Measurements from ENCODE around the gene MYO1D.

MYO1D gene

DNA sequence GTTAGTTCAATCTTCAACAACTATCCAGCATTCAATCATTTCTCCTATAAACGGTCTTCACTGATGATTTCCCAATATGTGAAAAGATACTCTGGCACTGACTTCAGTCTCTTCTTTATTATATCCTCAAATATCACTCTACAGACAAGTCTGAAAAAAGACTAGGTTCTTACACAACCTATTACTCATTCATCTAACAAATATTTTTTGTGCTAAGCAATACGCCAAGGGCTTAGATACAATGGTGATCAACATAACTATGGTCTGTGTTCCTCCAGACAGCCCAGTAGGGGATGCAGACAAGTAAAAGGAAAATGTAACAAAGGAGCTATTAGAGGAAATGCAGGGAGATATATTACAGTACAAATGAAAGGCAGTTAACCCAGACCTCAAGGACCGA, 63.9 kb downstream of the MYO1D start:
- no peak for DNase-seq

DNA sequence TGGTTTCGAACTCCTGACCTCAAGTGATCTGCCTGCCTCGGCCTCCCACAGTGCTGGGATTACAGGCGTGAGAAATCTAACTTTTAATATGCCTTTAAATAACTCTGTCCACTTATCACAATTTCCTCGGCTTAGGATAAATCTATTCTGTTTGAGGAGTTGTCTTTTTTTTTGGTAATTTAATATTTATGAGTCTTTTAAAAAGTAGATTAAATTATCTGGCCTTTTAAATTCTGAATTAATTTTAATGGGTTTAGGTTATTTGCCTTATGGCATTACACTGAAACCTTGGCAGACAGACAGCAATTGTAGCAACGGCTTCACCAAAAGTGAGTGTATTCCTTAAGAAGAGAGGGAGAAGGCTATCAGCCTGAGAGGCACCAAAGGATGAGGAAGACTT, 66.2 kb downstream of the MYO1D start:
- DNase-seq: no peak

DNA sequence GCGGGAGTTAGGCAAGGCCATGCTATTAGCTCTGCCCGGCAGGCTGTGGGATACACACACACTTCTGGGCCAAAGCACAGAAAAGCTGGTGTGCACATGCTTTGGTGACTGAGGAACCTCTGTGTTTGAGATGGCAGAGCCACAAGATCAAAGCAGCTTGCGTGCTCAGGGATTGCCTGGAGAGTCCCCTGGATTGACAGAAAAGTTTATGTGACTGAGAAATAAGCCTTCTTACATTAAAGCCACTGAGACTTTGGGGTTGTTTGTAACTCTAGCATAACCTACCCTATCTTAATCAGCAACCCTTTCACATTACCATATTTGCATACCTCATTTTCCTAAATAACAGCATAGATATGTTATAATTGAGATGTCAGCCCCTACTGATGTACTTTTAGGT, 69.3 kb downstream of the MYO1D start:
- no peak for DNase-seq

DNA sequence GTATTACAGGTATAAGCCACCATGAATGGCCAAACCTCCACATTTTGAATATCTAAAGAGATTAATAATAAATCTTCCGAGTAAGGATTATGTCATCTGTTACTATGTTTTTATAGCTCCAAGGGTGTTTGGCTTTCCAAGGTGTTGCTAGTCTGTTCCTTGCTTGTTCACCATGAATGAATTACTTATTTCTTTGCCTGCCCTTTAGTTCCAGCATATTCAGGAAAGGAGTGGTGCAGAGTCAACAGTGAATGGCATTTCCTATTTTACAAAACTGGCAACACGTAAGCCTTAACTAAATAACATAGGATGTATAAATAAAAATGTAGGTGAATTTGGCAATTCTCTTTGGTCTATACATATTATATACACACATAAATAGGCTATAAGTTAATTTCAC, 70.3 kb downstream of the MYO1D start:
- no peak for DNase-seq

DNA sequence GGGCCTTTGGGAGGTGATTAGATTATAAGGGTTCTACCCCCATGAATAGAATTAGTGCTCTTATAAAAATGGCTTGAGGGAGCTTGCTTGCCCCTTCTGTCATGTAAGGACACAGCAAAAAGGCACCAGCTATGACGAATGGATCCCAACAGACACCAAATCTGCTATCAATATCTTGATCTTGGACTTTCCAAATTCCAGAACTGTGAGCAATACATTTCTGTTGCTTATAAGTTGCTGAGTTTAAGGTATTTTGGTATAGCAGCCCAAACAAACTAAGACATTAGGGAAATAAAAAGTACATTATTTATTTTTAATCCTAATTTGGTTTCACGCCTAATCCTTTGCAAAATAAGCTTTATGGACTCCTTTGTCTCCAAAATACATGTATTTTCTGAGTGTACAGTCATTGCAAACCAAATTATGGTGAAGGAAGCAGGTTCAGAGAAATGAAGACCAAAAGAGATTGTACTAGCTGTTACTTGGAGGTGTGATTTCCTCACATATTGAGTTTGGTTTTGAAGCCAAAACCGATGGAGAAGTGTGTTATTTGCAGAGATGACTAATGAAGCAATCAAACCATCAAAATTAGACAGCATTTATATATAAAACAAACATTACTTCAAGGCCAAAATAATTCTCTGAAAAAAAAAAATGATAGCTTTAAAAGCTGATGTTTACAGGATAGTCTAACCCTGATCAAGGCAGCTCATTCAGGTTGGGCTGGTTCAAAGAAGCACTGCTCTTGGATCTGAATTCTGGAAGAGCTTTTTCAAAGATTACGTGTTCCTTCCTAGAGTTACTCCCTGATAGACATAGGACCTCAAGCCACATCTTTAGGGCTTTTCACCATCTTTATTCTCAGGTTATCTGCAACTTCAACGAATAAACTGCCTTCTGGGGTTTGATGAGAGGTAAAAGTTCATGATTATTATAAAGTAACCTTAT, 71.6 kb downstream of the MYO1D start:
- no peak for DNase-seq

DNA sequence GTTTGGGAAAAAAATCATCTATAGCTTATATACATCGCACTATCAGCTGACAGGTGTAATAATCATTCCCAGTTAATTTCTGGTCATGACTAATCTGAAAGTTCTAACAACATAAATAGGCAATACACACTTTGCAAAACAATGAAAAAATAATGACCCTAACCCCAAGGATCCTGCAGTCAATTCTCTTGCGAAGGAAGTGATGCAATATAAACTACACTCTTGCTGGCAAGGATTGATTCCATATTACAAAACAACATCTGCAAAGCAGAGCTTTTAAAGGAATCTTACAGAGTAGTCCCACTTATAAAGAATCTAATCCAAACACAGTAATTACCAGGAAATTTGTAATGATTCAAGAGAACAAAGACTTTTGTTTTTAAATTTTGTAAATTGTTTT, 73.4 kb downstream of the MYO1D start:
- no peak for DNase-seq

DNA sequence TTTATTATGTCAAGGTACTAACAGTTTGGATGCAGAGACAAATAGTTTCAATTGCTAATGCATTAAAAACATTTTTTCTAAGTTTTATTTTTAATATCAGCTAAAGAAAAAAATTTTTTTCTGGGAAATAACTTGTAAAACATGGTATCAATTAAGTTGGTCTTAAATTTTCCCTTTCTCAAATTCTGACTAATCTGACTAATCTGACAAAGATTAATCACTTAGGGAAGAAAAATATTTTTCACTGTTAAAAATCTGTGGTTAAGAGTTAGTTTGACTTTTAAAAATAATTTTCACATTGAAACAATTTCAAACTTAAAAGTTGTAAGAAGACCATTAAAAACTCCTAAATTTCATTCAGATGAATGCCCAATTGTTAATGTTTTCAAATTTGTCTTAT, 74.6 kb downstream of the MYO1D start:
- no peak for DNase-seq

DNA sequence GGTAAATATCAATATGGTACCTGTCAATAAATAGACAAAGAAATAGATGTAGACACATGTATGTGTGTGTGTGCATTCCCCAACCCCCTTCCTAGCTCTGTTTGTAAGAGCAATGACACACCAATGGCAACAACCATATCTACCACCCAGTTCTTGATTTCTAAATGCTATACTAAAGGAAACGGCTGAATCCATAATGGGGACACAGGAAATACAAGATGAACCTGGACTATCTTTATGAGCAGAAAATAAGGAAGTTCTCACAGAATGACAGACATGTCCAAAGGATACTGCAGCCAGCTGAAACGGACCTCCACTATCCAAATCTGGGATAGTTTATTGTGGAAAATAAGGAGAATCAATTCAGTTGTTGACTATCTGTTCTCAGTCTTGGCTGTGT, 75.3 kb downstream of the MYO1D start:
- no peak for DNase-seq

DNA sequence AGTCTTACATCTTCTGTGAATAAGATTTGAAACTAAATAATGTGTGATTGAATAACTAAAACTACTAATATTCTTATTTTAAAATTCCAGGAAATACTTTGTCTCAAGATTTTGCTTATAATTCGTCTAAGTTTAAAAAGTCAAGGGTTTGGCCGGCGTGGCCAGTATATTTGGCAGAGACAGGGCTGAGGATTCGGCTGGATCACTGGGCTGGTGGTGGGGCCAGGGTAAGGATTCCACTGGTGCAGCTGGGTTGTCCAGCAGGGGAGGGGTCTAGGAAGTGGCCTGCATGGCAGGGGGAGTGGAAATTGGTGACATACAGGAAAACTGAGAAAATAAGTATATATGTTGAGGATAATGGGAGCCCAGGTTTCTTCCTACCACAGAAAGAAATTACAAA, 75.7 kb downstream of the MYO1D start:
- no peak for DNase-seq

DNA sequence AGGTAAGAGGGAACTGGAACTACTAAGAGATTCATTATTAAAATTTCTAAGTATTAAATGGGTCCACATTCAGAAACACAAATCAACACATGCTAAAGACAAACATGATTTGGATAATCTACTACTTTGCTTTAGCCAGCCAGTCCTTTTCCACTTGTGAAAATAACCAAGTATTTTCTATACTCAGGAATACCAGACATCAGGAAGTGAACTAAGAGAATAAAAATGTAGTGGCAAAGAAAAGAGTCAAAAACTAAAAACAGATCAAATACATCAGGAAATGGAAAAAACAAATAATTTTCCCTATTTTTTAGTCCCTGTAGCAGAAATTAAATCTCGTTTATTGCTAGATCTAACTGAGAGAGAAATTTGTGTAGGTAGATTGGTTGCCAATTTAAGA, 78.0 kb downstream of the MYO1D start:
- no peak for DNase-seq

DNA sequence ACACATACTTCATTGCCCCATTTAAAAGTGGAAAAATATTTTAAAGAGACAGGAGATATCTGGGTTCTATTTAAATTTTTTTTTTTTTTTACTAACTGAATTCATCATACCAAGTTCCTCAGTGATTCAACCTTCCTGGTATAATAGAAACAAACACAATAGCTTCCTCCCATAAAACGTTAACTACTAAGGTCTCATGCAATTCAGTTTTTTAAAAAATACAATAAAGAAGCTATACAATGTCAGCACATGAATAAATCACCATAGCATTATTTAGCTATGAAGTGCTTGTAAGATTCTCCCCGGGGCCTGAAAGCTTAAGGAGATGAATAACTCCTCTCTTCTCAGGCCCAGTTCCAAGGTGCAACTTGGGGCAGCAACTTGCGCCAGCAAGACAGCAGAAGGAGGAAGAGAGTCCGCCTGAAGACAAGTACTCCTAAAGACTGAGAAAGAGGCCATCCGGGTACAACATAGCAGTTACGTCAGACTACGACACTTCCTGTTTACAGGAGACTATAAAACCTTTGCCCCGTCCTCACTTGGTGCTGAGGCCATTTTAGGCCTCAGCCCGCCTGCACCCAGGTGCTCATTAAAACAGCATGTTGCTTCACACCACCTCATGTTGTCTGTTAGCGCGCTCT, 81.5 kb downstream of the MYO1D start:
- no peak for DNase-seq

DNA sequence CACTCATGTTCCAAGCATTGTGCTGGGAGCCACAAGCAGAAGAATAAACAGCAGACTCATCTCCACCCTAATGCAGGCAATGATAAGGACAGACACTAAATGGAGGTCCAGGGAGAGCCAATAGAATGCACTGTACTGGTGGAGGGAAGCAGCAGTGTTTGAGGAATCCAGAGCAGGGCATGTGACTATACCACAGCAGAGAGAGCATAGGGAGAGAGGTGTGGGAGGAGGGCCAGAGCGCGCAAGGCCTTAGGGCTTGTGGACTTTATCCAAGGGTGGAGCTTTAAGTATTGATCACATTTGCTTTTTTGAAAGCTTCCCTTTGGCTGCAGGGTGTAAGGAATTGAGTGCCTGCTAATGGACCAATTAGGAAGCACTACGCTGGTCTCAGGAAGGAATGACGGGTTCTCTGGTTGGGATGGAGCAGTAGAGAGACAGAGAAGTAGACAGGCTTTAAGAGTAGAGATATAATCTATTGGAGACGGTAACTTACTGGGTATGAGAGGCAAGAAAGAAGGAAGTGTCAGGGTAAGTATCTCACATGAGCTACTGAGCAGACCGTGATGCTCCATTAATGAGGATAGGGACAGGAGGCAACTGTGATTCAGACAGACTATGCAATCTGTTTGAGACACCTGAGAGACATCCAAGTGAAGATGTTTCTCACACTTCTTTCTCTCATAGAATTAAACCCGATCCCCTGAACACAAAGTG, 82.2 kb downstream of the MYO1D start:
- no peak for DNase-seq

DNA sequence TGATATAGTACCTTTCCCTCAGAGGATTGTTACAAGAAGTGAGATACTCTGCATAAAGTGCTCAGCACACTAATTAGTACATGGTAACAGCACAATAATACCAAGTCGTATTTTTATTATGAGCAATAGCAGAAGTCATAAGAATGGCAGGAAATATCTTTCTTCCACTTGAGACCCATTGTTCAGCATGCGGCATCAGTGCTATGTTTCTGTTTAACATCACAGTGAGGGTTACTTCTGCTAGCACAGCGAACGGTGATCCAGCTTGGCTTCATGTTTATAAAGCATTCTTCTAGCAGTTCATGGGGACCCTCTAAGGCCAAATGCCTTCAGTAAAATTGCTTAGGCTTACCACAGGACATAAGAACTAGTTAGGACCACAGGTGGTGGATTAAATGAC, 83.1 kb downstream of the MYO1D start:
- no peak for DNase-seq

DNA sequence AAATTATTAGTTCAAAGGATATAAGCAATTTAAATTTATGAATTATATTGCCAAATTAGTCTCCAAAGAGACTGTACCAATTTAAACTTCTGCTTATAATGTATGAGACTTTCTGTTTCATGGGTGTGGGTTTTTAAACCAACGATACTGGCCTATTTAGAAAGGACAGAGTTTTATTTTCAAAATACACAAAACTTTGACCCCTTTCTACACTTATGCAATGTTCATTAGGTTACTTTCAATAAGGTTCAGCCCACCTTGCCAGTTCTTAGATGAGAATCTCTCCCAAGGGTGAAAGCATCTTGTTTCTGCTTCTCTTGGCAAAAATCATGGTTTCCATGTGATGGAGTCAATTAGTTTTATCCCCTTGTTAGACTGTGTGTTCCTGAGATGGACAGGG, 84.7 kb downstream of the MYO1D start:
- no peak for DNase-seq

DNA sequence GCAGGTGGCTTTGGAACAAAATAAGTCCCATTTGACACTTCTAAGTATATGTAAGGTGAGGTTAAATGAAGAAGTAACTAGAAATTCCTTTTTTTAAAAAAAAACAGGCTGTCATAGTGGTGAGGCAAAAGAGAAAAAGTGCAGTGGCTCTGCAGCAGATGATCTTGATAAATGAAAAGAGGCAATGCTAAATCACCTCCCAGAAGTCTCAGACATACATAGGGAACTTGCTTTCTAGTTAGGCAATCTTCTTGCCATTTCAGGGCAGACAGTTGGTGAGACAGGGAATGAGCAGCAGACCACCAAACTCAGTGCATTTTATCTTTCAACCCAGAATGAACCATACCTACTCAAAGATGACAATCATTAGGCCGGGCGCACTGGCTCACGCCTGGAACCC, 90.8 kb downstream of the MYO1D start:
- no peak for DNase-seq

DNA sequence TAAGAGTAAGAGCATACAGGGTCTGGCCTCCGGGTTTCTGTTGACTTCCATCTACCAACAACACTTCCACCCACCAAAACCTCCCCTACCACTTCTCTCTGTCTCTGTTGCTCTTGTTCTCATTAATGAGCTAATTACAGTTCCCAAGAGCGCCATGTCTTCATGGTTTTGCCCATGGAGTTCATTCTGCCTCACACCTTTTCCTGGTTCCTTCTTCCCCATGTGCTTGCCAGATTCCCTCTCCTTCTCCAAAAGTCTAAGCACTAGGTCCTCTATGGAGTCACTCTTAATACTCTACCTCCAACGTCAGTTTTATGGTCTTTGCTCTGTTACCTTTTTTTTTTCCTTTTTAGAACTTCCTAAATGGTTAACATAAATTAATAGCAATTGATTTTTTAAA, 92.8 kb downstream of the MYO1D start:
- DNase-seq: no peak

DNA sequence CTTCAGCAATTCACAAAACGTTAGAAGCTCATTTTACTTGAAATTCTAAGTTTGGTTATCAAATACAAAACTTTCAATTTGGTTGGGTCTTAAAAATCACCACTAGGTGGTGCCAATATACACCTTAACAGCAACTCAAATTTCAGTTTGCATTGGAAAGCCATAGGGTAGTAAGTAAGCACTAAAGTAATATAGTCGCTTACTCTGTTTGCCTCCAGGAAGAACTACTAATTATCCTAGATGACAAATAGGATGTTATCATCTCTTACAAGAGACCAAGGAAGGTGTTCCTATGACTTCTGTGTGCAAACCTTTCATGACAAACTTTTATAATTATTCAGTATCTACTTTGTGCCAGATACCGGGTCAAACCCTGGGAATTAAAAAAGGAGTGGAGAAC, 93.3 kb downstream of the MYO1D start:
- DNase-seq: peak; percentile 3

DNA sequence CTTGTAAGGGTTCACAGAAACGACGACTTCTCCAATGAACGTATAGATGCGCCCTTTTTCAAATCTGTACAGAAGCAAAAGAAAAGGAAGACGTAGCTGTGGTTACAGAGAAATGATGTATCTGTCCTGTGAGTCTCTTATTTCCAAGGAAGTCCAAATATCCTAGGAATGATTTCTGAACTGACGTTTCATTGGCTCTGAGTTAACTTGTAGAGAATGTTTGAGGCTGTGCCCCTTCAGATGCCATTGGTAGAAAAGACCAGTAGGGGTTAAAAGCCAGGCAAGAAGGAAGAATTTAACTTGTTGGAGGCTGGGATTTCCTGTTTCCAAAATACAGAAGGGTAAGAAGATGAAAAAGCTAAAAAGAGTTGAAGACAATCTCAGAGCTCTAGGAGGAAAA, 96.2 kb downstream of the MYO1D start:
- no peak for DNase-seq

DNA sequence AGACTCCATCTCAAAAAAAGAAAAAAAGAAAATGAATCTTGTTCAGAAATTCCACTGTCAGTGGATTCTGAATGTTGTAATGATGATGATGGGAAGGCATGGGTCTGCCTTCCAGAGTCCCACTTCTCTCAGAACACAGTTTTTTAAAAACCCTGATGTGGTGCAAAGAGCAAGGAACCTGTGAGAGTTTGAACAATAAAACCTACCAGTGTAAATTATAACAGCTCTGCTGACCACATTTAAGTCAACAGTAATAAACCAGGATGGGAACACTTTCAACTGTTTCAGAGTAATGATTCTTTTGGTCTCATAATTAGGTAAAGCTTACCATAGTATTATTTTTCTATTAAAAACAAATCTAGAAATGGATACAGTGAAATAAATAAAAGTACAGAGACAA, 99.0 kb downstream of the MYO1D start:
- no peak for DNase-seq

DNA sequence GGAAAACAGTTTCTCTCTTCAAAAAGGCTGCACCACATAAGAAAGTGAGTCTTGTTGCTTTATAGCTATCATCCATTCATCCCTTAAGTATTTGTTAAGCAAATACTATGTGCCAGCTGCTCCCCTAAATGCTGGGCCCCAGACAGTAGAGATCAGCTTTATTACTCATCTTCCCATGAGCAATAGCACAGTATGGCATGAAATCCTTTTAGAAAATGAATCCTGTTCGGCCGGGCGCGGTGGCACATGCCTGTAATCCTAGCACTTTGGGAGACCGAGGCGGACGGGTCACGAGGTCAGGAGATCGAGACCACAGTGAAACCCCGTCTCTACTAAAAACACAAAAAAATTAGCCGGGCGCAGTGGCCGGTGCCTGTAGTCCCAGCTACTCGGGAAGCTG, 99.5 kb downstream of the MYO1D start:
- no peak for DNase-seq

DNA sequence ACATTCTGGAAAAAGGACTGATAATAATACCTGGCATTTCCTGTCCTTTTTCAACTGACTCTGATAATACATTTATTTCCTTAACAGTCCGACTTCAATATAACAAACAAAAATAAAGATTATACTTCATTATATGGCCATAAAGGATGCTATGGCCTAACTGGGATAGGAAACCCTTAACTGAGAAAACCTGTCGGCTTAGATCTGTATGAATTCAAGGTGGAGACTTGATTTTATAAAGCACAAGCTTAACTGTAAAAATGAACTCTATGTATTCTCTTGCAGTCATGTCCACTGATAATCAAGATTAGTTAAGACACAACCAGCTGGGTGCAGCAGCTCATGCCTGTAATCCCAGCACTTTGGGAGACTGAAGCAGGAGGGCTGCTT, 102.2 kb downstream of the MYO1D start:
- DNase-seq: no peak

DNA sequence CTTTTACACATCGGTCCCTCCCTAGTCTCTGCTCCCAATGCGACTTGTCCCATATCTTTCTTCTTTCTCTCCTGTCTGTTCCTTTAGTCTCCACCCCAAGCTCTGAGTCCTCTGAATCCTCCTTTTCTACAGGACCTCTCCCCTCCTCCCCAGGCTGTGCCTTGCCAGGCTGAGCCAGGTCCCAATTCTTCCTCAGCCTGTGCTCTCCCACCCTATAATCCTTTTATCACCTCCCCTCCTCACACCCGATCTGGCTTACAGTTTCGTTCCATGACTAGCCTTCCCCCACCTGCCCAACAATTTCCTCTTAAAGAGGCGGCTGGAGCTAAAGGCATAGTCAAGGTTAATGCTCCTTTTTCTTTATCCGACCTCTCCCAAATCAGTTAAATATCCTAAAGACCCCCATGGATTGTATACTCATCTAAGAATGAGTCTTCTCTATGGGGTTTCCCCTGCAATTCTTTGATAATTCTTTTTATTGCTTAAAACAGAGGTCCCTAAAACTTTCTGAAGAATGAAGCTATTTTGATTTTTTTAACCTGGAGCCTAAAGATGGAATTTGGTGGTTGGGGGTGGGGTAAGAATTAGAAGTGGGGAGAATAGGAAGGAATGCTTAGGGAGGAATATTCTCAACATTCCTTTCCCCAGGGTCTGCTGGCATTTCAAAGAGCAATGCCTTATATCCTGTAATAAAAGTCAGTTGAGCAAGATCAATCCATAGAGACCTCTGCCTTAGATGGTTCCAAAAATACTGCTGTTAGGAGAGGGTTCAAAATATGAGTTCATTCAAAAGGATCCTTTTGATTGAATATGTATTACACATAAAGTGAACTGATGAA, 102.8 kb downstream of the MYO1D start:
- no peak for DNase-seq

DNA sequence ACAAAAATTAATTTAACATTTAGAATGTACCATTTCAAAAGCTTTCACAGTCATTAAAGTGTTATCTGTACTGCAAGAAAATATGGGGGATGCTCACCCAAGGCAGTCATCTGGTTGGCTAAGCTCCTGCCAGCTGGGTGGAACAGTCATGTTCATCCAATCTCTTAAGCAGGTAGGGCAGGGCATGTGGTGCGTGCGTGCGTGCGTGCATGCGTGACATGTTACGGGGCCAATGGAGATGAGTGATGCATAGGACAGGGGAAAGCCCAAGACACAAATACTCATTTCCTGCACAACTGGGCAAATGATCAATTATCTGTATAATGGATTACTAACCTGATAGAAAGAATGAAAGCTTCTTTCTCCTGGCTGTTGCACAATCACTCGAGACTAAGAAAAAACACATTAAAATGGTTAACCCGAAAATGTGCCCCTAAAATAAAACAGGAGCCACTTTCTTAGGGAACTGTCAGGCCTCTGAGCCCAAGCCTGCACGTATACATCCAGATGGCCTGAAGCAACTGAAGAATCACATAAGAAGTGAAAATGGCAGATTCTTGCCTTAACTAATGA, 104.4 kb downstream of the MYO1D start:
- no peak for DNase-seq

Measured in DMS153 (cell line).